Osteocyte (in vitro differentiated cells): ENCODE measurements around the gene DOK4. TPM values are rescaled to one million over a fixed set of nuclear protein-coding genes. Genes with fewer than 3 reads are reported as not detected.

Experiments
- DNase-seq: peaks from one replicate; pipeline ENCODE4 v3.0.0; 2021; ENCODE audit warnings: mixed read lengths; ENCODE audit not compliant: unreplicated experiment; ENCODE audit errors: extremely low spot score
- H3K27ac Mint-ChIP-seq: one replicate; pipeline ENCODE4 v1.8.0; 2021; ENCODE audit warnings: mild to moderate bottlenecking, mixed read lengths; ENCODE audit not compliant: unreplicated experiment
- H3K27me3 Mint-ChIP-seq: one replicate; pipeline ENCODE4 v1.8.0; 2021; ENCODE audit warnings: mixed read lengths; ENCODE audit not compliant: unreplicated experiment
- H3K36me3 Mint-ChIP-seq: one replicate; pipeline ENCODE4 v1.8.0; 2021; ENCODE audit warnings: mixed read lengths; ENCODE audit not compliant: unreplicated experiment
- H3K4me1 Mint-ChIP-seq: one replicate; pipeline ENCODE4 v1.8.0; 2021; ENCODE audit warnings: mixed read lengths; ENCODE audit not compliant: unreplicated experiment
- H3K4me3 Mint-ChIP-seq: one replicate; pipeline ENCODE4 v1.8.0; 2021; ENCODE audit warnings: mild to moderate bottlenecking, moderate library complexity, mixed read lengths; ENCODE audit not compliant: unreplicated experiment
- H3K9me3 Mint-ChIP-seq: one replicate; pipeline ENCODE4 v1.8.0; 2021; ENCODE audit warnings: mixed read lengths; ENCODE audit not compliant: unreplicated experiment
- CTCF ChIP-seq: fragments of 200-600 bp; sonication (generic); IDR thresholded peaks from 2 replicates; pipeline ENCODE4 v1.5.0; 2021; ENCODE audit warnings: antibody characterized with exemption, mild to moderate bottlenecking, moderate library complexity
- total RNA-seq: library from RNA; stranded (reverse); gene quantifications from 2 replicates; pipeline ENCODE4 v1.2.1, GENCODE V29; 2021

DOK4 gene
- total RNA-seq, 1 donor from 2014 or later: 22.5 TPM

- no peak for TF ChIP-seq CTCF
- no peak for DNase-seq
- Mint-ChIP-seq H3K36me3 (no peaks in the 10 kb centered on the region), H3K27me3 (no peaks in the 10 kb centered on the region), H3K4me1 (peaks cover 34% of the 10 kb centered on the region), H3K27ac (peak overlapping the region; percentile 87), H3K4me3 (peak overlapping the region; percentile 82), H3K9me3 (no peaks in the 10 kb centered on the region)
Measured at GRCh38 chr16:57479976-57480753, 6.1 kb downstream of the DOK4 start.

GRCh38 chr16:57479205-57479975 lies 6.9 kb downstream of the DOK4 start:
- H3K9me3 Mint-ChIP-seq: no peaks in the 10 kb centered on the region
- H3K4me3 Mint-ChIP-seq: peak overlapping the region; percentile 82
- no peaks in the 10 kb centered on the region for H3K27me3 Mint-ChIP-seq
- peak overlapping the region; percentile 87 for H3K27ac Mint-ChIP-seq
- H3K4me1 Mint-ChIP-seq: peaks cover 27% of the 10 kb centered on the region
- no peaks in the 10 kb centered on the region for H3K36me3 Mint-ChIP-seq
- TF ChIP-seq CTCF: no peak
- no peak for DNase-seq

GRCh38 chr16:57478396-57479204 lies 7.7 kb downstream of the DOK4 start:
- peak overlapping the region; percentile 82 for H3K4me3 Mint-ChIP-seq
- no peaks in the 10 kb centered on the region for H3K9me3 Mint-ChIP-seq
- no peaks in the 10 kb centered on the region for H3K36me3 Mint-ChIP-seq
- TF ChIP-seq CTCF: no peak
- DNase-seq: no peak
- no peaks in the 10 kb centered on the region for H3K27me3 Mint-ChIP-seq
- no peak overlapping the region for H3K27ac Mint-ChIP-seq
- peaks cover 27% of the 10 kb centered on the region for H3K4me1 Mint-ChIP-seq

GRCh38 chr16:57477531-57478202 lies 8.6 kb downstream of the DOK4 start:
- no peak for TF ChIP-seq CTCF
- DNase-seq: no peak
- Mint-ChIP-seq H3K36me3 (no peaks in the 10 kb centered on the region), H3K4me3 (no peak overlapping the region), H3K27me3 (no peaks in the 10 kb centered on the region), H3K9me3 (no peaks in the 10 kb centered on the region), H3K27ac (no peak overlapping the region), H3K4me1 (peaks cover 27% of the 10 kb centered on the region)
